Limb (tissue), 2 donors: ENCODE results near the gene USPL1.

Experiments
- DNase-seq, 2 donors: peaks; one replicate each; pipeline ENCODE4 v3.0.0-alpha.2; 2016; ENCODE audit errors: extremely low spot score in 2 of 2

Gene USPL1

DNA sequence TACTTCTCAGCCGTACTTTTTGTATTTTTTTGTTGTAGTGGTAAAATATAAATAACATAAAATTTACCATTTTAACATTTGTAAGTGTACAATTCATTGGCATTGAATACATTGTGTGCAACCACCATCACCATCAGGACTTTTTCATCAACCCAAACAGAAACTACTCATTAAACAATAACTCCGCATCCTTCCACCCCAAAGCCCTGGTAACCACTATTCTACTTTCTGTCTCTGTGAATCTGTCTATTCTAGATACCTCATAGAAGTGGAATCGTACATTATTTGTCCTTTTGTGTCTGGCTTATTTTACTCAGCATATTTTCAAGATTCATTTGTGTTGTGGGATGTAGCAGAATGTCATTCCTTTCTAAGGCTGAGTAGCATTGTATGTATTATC lies 38.5 kb downstream of the USPL1 start:
- no peak for DNase-seq

DNA sequence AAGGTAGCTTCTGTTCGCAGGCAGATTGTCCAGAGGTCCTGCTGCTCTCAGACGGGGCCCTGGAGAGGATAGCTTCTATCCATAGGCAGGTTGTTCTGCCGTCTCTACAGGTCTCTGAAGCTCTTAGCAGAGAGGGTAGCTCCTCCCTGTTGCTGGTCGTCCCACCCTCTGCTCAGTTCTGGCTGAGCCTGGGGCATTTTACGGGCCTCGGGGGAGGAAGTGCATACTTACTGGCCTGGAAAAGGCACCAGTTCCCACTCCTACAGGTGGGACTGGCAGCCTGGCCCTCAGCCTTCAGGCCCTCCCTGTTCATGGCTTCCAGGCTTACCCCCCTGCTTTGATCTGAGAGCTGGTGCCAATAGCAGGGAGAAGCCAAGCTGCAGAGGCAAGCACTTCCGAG lies 42.3 kb downstream of the USPL1 start:
- DNase-seq = peak in 1 of 2 donors; percentile 38

DNA sequence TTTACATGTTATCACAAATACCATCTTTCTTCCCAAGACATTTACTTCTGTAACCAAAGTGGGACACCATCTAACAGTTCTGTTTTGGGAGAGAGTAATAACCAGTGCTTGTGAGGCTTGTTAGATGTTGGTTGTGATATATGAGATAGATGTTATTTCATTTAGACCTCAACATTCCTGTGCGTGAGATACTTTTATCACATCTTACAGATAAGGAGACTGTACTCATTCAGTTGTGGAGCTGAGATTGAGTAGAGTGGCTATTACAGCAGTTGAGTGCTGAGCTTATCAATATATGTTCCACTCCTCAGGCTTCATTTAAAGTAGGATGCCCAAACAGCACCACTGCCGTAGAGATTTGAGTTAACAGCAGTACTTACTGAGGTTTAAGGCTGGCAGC lies 43.1 kb downstream of the USPL1 start:
- DNase-seq = no peak

DNA sequence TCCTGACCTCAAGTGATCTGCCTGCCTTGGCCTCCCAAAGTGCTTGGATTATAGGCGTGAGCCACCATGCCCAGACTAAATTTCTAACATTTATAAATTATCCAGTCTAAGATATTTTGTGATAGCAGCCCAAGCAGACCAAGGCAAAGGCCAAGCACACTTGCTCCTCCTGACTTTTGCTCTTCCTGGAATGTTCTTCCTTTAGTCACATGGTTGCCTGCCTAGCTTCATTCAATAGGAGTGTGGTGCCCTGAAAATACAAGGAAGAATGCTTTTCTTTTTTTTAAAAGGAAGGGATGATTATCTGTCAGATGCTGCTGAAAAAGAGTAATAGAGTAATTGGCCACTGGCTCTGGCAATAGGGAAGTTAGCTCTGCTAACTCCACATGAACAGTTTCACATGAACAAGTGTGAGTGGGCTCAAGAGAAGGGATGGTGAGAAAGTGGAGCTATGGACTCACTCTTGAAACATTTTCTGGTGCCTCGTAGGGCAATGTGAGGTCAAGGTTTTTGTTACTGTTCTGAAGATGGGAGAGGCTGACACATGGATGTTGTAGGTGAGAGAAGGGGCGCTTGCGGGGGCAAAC lies 47.1 kb downstream of the USPL1 start:
- no peak for DNase-seq

DNA sequence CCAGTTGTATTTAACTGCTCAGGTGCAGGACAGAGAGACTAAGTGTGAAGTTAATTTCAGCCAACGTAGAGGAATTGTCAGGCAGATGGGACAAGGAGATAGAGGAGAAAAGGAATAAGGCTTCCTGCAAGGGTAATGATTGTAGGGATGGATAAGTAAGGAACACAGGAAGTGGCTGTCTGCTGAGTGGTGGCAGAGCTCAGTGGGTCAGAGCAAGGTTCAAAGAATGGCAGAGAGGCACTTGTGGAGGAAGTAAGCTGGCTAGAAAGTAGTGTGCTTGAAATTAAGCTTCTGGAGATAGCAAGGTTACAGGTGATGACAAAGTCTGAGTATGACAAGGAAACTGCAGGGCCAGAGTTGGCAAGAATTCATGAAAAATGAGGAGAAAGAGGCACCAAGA lies 47.9 kb downstream of the USPL1 start:
- no peak for DNase-seq

DNA sequence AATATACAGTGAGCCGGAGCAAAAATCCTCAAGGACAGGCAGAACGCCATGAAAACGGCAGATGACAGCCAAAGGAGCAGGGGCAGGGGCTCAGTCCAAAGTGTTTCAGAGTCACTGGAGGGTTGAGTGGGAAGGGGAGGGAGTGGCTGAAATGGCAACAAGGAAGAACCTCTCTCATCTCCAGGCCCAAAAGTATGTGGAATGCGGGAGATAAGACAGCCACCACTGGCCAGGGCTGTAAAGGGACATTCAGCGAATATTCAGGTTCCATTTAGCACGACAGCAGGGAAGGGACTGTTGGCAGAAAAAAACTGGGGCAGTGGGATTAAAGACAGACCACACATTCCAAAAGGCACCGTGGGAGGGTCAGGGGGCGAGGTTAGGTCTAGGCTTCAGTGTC lies 48.4 kb downstream of the USPL1 start:
- no peak for DNase-seq

DNA sequence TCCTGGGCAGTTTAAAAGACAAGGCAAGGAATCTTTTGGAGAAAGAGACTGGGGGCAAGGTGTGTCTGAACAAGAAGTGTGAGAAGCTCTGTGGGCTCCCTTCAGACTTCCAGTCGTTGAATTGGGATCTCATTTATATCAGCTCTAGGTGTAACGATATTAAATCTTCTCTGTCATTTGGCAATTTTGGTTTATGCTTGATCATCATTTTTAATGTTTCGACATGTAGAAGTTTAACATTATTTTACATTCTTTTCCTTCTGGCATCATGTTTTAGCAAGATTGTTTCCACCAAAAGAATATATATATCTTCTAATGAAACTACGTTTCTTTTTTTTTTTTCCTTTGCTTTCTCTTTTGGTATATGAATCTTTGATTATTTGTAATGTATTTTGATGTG lies 49.3 kb downstream of the USPL1 start:
- DNase-seq = no peak

DNA sequence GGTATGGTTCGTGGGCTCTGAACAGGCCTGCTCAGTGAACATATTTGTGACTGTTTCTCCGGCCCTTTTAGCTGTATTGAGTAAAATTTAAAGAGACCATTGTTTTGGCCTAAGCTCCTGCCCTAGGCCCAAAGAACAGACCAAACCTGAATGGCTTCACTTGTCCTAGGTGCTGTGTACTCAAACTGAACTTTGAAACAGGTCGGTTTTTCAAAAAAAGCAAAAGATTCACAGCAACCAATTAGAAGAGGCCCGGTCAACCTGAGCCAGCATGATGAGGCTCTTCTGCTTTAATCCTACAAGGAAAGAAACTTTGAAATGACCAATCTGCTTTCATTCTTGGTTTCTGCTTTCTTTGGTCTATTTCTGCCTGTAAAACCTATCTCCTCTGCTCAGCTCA lies 50.6 kb downstream of the USPL1 start:
- no peak for DNase-seq

DNA sequence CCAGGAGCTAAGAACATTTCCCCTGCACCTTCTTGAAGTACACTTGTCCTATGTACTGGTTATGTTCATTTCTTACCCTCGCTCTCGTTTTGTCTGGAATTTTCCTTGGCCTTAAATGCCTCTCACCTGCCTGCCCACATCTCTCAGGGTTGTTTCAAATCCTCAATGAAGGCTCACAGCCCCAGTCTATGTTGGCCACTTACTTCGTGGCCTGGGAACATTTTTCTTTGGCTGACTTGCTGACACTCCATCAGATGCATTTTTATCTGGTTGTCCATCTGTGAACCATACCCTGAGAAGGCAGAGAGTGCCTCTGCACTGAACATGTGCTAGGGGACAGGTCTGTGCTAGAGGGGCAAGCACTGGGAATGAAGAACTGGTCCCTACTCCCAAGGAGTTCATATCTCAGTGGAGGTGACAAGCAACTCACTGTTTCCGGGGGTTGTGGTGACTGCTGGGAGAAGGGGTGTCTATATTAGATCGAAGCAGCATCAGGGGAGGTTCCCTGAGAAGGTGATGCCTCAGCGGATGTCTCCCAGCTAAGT lies 53.6 kb downstream of the USPL1 start:
- no peak for DNase-seq

DNA sequence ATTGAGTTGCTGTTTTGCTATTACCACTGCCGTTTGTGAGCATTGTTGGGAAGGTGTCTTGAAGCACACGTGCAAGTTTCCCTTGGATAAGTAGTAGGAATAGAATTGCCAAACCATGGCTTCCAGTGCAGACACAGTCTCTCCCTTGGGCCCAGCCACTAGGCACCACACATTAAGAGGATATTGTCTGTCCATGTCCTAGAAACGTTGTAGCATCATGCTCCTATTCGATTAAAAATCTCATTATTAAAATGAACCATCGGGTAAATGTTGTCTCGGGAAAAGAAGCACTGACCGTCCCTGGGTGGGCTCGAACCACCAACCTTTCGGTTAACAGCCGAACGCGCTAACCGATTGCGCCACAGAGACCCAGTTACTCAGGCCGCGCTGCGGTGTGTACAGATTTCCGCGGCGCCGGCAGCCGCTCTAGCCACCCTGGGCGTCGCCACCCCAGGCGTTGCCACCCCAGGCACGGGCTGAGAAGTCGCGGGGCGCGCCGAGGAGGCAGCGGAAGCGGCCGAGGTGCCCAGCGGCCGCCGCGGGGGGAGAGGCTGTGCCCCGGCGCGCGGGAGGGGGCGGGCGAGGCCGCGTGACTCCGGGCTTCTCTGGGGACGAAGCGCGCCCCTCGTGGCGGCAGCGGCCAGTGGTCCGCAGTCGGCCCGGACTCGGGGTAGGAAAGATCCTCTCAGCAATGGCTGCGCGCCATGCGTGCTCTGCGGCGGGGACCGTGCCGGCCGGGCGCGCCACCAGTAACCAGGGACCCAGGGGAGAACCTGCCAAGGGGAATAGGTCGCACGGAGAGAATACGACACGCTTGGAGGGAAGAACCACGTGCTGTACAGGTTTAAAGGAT lies 56.2 kb downstream of the USPL1 start:
- DNase-seq = peak; percentile 69 to 93

DNA sequence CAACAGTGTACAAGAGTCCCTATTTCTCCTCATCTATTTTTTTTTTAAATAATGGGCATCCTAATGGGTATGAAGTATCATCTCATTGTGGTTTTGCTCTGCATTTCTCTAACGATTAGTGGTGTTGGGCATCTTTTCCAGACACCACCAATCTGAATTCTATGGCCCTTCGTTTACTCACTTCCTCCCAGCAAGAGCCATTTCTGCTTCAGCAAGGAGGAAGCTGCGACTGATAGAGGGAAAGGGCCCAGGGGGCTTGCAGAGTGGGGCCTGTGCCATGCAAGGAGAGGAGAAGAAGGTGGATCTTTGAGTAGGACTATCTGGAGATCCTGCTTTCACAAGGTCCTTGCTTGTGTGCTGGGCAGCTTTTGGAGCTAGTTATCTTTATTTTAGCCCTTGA lies 58.0 kb downstream of the USPL1 start:
- no peak for DNase-seq

DNA sequence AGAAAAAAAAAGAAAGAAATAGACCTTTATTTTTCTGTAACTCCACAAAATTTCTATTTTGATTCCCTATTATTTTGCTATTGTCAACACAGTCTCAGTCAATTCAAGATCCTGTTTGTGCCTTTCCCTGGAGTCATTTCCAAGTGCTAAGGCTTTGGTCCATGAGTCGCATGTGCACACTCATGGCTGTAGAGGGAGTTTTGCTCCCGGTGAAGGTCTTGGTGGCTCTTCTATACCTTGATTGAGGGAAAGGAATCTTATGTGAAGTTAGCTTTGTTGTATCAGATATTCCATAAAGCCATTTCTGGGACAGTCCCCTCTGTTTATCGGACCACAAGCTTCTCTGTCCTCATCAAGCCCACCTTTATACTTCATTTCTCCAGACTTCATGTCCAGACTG lies 59.0 kb downstream of the USPL1 start:
- no peak for DNase-seq

DNA sequence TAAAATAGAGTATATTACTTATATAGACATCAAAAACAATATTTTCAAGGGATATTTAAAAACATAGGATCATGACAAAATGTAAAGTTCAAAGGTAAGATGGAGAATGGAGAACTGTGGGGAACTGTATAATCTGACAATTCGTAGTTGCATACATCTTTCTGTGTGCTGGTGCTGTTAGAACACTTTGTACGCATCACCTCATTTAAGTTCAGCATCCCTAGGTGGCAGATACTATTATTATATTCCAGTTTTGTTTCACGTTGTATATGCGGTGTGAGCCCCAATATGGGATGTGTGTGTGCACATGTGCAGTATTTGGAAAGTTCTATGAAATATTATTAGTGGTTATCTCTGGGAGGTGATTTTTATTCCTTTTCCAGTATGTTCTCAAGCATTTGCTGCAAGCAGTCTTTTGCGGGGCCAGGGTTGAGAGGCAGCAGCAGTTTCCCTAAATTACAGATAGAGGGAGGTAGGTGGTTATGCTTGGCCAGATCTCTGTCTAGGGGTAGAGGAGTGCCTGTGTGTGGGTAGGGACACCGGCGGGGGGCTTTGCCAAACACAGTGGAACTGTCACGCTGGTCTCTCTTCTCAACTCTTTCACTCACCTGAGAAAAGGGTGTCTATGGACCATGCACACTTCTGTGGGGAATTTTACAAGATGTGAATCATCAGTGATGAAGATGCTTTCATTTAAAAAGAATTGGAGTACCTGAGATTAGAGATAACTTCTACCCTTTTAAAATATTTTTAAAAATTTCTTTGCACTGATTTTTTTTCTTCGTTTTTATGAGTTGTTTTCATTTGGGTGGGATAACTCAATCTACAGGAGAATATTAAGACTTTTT lies 62.0 kb downstream of the USPL1 start:
- no peak for DNase-seq

DNA sequence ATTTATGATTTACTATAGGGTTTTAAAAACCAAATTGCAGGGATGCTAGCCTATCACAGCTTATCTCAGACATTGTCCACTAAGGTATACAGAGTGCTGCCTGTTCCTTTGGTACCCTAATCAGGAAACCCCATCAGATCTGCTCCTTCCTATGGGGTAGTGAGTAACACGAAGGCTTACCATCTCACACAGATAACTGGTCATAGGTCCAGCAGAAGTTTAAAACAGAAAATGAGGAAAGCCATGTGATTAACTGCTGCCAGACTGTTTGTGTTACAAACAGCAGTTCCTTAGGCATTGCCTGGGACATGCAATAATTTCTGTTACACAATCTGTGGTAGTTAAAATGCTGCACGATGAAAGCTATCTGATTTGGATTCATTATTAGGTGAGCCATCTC lies 64.1 kb downstream of the USPL1 start:
- DNase-seq = no peak

DNA sequence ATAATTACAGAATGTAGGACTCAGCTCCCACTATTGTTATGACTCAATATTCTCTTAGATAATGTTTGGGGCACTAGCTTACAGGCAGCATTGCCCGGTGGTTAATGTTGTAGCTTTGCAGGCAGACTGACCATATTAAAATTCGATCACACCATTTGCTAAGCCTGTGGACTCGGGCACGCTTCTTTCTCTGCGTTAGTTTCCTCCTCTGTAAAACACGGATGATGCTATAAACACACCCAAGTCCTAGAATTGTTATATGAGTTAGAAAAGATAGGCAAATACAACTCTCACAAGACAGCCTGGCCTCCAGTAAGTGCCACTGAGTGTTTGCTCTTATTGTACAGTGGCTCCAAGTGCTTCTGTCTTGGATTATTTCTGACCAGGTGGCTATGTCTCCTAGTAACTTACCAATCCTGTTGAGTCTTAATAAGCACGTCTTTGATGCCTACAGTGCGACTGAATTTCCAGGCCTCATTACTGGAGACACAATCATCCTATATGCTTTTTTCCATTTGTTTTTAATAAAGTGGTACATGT lies 67.7 kb downstream of the USPL1 start:
- no peak for DNase-seq

DNA sequence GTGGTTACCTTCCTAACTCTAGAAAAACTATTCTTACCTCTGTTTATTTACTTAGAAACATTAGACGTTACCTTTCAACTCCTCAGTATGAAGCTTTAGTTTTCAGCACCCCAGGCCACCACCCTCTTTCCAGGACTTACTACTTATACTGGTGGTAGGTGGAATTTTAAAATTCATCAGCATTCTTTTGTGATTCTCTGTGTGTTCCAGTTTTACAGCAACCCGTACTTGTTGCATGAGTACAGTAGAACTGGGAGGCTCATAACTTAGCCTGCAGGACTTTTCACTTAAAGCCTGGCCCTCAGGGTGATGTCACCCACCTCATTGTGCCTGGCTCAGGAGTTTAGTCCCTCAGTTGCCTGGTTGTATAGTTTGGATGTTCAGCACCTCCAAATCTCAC lies 68.3 kb downstream of the USPL1 start:
- no peak for DNase-seq

DNA sequence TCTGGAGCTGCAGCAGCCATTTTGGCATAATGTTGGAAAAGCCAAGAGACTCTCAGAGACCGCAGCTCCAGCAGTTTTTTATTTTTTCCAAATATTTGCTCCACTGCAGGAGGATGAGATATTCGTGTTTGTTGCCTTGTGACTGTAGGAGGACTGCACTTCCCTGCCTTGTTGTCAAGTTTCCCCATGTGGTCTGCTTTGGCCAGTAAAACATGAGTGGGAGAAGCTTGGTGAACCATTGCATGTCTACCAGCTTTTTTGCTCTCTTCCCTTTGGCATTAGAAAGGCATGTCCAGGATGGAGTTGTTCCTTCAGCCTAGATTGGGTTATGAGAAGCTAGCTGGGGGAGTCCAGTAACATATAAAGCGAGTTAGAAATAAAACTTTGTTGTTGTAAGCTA lies 69.9 kb downstream of the USPL1 start:
- DNase-seq = no peak

DNA sequence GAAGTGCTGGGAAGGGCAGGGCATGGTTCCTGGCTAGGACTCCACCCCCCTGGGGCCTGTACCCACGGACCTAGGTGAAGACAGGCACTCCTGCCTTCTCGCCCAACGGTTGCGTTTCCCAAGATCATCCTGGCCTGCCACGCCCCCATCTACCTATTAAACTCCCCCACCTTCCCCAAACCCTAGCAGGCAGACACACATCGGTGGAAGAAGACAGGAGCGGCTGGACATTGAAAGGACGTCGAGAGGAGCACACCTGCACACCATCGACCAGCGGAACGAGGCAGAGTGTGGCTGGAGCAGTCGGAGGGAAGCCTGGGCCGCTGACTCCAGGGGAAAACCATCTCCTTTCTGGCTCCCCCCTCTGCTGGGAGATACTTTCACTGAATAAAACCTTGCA lies 72.0 kb downstream of the USPL1 start:
- no peak for DNase-seq

DNA sequence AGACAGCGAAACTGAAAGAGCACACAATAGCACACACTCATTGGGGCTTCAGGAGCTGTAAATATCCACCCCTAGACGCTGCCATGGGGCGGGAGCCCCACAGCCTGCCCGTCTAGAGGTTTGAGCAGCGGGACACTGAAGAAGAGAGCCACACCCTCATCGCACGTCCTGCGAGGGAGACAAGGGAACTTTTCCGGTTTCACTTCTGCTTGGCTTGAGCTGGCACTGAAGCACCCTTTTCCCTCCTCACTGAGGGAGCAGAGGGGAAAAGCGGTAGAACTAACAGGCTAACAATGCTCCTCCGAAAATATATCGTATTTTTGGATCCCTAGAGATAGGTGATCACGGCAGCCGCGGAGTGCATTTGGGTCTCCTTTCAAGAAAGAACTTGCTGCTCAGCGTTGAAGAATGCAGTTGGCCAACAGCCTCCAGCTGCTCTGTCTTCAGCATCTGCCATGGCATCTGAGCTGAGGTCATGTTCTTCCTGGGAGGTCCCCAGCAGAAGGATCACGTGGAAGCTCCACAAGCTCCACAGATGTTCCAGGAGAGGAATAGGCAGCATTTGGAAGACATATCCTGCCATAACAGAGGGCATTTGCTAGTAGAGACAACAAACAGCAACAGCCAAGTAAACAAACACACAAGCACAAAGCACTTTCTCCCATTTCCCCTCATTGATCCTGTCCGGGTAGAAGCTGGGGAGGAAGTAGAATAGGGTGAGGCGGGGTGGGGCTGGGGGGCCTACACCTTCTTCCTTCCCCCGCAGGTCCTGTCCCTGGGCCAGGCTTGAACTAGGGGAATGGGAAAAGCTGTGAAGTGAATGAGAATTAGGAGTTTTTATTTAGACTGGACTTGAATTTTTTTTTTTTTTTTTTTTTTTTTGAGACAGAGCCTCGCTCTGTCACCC lies 72.8 kb downstream of the USPL1 start:
- DNase-seq = peak; percentile 68 to 82

DNA sequence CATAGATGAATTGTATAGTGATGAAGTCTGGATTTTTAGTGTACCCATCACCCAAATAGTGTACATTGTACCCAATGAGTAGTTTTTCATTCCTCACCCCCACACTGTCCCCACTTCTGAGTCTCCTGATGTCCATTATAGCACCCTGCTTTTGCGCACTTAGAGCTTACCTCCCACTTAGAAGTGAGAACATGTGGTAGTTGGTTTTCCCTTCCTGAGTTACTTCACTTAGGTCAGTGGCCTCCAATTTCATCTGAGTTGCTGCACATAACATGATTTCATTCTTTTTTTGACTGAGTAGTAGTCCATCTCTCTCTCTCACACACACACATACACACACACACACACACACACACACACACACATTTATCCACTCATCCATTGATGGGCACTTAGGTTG lies 74.4 kb downstream of the USPL1 start:
- no peak for DNase-seq
